ENCODE results near the gene ALG12.

DNA sequence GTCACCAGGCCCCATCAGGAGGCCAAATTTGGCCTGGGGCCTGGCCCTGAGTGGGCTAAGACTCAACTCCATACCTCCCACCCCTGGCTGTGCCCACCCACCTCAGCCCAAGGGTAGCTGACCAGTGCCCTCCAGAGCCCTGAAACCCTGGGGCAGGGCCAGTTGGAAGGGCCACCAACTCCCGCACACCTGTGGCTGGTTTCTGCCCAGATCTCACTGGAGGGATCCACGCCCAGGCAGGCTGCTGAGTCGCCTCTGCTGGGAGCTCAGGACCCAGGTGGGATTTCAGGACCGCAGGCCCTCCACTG is 33.4 kb upstream of the ALG12 start:
- TF ChIP-seq, protein P1, sequence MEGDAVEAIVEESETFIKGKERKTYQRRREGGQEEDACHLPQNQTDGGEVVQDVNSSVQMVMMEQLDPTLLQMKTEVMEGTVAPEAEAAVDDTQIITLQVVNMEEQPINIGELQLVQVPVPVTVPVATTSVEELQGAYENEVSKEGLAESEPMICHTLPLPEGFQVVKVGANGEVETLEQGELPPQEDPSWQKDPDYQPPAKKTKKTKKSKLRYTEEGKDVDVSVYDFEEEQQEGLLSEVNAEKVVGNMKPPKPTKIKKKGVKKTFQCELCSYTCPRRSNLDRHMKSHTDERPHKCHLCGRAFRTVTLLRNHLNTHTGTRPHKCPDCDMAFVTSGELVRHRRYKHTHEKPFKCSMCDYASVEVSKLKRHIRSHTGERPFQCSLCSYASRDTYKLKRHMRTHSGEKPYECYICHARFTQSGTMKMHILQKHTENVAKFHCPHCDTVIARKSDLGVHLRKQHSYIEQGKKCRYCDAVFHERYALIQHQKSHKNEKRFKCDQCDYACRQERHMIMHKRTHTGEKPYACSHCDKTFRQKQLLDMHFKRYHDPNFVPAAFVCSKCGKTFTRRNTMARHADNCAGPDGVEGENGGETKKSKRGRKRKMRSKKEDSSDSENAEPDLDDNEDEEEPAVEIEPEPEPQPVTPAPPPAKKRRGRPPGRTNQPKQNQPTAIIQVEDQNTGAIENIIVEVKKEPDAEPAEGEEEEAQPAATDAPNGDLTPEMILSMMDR (IDR thresholded peaks at IDR 0.05; ENCODE audit: poor library complexity, severe bottlenecking): no peak
- TF ChIP-seq EZH2 (IDR thresholded peaks at IDR 0.05; ENCODE audit: borderline replicate concordance, insufficient read depth, low read length, poor library complexity, severe bottlenecking) (no peak), RAD21 (conservative IDR thresholded peaks at IDR 0.05) (no peak), POLR2AphosphoS5 (IDR thresholded peaks at IDR 0.05) (no peak), EP300 (conservative IDR thresholded peaks at IDR 0.05; ENCODE audit: poor library complexity, severe bottlenecking) (no peak), MXI1 (conservative IDR thresholded peaks at IDR 0.05; ENCODE audit: poor library complexity, severe bottlenecking) (no peak), TAF1 (IDR thresholded peaks at IDR 0.05; ENCODE audit: low read depth) (no peak), SMC3 (conservative IDR thresholded peaks at IDR 0.05; ENCODE audit: poor library complexity) (no peak)
- TF ChIP-seq, protein P2, sequence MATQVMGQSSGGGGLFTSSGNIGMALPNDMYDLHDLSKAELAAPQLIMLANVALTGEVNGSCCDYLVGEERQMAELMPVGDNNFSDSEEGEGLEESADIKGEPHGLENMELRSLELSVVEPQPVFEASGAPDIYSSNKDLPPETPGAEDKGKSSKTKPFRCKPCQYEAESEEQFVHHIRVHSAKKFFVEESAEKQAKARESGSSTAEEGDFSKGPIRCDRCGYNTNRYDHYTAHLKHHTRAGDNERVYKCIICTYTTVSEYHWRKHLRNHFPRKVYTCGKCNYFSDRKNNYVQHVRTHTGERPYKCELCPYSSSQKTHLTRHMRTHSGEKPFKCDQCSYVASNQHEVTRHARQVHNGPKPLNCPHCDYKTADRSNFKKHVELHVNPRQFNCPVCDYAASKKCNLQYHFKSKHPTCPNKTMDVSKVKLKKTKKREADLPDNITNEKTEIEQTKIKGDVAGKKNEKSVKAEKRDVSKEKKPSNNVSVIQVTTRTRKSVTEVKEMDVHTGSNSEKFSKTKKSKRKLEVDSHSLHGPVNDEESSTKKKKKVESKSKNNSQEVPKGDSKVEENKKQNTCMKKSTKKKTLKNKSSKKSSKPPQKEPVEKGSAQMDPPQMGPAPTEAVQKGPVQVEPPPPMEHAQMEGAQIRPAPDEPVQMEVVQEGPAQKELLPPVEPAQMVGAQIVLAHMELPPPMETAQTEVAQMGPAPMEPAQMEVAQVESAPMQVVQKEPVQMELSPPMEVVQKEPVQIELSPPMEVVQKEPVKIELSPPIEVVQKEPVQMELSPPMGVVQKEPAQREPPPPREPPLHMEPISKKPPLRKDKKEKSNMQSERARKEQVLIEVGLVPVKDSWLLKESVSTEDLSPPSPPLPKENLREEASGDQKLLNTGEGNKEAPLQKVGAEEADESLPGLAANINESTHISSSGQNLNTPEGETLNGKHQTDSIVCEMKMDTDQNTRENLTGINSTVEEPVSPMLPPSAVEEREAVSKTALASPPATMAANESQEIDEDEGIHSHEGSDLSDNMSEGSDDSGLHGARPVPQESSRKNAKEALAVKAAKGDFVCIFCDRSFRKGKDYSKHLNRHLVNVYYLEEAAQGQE (IDR thresholded peaks at IDR 0.05; ENCODE audit: borderline replicate concordance): no peak

Measured in neural cell (in vitro differentiated cells).